CD4-positive, alpha-beta T cell treated with Interleukin-4 for 1 hour (primary cell): Measurements from ENCODE around the gene DNAH1.

Source experiments
- DNase-seq, 2 donors: peaks; one replicate each; pipeline ENCODE4 v3.0.0-alpha.2; 2020 to 2022

Gene DNAH1

GRCh38 chr3:52393959-52394670 is 78.0 kb downstream of the DNAH1 start:
- no peak for DNase-seq

GRCh38 chr3:52394751-52395502 is 78.8 kb downstream of the DNAH1 start:
- DNase-seq = no peak

- DNase-seq = no peak
These were observed 79.4 kb downstream of the DNAH1 start for GRCh38 chr3:52395503-52395865.

- no peak for DNase-seq
These were observed 80.1 kb downstream of the DNAH1 start for GRCh38 chr3:52396011-52396906.

GRCh38 chr3:52396907-52397591 is 80.9 kb downstream of the DNAH1 start:
- DNase-seq = no peak

GRCh38 chr3:52397676-52398399 is 81.7 kb downstream of the DNAH1 start:
- no peak for DNase-seq

GRCh38 chr3:52398670-52399081 is 82.6 kb downstream of the DNAH1 start:
- no peak for DNase-seq

DNA sequence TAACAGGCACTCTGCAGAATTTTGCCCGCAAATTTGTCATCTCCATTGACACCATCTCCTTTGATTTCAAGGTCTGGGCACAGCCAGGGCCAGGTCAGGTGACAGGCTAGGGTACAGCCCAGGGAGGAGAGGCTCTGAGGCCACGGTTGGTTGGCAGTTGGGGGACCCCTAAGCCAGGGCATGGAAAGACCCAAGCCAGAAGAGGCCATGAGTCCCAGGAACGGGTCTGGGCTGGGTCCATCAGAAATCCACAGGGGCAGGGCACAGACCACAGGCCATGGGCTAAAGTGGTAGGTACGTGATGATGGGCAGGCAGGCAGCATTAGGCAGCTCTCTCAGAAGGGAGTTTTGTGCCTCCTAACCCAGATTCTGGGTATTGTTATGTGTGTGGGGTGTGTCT is 83.0 kb downstream of the DNAH1 start:
- DNase-seq = no peak

DNA sequence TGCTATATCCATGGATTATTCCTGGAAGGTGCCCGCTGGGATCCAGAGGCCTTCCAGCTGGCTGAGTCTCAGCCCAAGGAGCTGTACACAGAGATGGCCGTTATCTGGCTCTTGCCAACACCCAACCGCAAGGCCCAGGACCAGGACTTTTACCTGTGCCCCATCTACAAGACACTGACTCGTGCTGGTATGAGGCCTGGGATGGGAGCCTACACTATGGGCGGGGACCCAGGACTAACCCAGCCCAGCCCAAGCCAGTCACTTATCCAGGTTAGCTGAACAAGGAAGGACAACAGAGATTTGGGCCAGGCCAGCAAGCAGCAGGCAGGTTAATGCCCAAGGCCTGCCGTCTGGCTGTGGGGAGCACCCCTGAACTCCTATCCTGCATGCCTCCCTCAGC is 83.5 kb downstream of the DNAH1 start:
- no peak for DNase-seq

DNA sequence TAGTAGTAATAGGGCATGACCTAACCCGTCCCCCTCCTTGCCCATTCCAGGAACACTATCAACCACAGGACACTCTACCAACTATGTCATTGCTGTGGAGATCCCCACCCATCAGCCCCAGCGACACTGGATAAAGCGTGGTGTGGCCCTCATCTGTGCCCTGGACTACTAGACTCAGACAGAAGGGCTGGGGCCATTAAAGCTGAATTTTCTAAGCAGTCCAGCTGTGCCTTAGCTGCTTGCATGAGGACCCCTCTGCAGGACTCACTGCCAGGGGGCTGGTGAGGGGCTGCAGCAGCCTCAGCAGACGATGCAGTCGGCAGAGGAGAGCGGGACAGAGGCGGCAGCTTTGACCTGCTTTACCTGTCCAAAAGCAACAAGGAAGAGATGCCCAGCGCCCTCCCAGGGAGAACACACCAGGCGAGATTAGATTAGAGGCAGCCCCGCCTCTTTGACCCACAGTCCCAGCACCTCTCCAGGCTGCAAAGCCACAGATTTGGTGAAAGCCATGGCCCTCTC is 84.2 kb downstream of the DNAH1 start:
- DNase-seq = no peak

DNA sequence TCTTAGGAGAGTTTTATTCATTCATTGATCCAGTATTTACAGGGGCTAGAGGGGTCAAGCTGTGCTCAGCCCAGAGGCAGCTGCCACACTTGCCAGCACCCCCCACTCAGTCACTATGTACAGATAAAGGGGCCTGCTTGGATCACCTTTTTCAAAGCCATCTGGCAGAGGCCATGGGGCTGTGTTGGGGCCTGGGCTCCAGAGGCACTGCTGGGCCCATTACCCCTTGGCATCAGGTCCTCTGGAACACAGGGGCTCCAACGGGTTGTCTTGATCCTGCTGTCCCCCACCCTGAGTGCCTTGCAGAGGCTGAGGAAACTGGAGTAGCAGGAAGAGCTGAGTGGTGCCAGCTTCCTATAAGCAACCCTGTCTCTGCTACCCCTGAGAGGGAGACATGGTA is 84.9 kb downstream of the DNAH1 start:
- DNase-seq = no peak

DNA sequence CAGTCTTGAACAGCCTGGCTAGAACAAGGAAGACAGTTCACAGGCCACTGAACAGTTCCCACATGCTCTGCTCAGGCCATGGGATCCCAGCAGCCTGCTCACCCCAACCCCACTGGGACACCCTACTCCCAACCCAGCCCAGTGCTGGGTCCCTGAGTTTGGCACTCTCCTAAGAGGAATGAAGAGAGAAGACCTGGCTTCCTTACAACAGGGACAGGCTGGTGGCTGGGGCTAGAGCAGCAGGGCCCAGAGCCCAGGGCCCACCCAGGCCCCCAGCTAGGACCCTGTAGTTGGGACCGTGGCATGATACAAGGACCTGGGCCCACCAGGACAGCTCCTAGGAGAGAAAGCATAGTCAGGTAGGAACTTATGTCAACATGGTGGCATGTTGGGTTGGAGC is 85.4 kb downstream of the DNAH1 start:
- no peak for DNase-seq

DNA sequence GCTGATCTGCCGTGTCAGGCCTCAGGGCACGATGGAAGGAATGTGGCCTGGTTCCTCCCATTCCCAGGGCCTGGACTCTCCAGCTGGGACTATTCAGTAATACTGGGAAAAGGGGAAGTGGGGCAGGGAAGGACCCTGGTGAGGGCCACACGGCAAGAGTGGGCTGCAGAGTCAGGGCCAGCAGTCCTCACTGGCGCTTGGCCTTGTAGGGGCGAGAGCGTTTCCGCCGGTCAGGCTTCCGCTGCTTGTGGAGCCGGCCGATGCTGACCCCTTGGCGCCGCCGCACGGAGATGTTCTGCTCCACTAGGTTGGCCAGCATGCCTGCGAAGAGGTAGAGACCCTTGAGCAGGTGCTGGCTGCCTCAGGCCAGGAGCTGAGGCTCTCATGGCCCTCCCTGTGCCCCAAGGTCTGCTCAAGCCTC is 86.0 kb downstream of the DNAH1 start:
- no peak for DNase-seq

DNA sequence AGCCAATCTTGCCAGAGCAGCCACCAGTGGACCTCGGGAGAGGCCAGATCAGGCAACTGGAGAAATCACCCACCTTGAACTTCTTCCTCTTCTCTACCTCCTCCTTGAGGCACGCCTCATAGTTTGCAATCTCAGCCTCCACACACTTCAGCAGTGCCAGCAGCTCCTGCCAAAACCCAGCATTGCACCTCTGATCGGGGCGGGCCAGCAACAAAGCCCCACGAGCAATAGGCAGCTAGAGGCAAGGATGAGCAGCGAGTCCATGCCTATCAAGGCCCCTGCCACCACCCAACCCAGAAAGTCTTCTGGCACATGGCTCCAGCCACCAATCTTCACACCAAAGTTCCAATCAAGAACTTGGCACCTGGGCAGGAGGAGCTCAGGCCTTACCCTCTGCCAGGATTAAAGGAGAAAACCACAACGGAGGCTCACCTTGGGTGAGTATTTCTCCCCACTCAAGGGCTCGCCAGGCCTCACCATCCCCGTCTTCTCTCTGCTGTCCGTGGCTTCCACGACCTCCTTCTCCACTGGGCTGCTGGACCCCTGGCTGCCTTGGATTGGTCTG is 86.7 kb downstream of the DNAH1 start:
- no peak for DNase-seq

DNA sequence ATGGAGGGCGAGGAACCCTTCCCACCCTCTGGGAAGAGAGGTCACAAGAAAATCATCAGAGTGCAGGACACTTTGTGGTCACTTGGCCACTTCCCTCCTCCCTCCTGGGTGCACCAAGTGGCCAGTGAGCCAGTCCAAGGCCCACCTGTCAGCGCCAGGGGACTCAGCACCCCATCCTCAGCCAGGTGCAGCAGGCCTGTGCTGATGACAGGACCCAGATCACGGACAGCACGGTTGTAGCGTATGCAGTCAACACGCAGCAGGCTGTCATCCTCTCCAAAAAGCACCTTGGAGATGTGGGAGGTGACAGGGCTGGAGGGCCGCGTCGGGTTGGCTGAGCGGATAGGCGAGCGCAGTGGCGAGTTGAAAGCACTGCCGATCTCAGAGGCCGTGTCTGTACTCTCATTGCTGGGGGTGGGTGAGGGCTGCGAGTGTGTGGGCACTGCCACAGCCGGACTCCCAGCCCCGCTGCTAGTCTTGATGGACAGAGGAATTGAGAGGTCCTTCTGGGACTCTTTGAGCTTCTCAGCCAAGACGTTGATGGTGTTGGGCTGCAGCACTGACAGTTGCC is 87.2 kb downstream of the DNAH1 start:
- DNase-seq = no peak

- no peak for DNase-seq
These were observed 87.8 kb downstream of the DNAH1 start for GRCh38 chr3:52403955-52404354.

- no peak for DNase-seq
These were observed 88.3 kb downstream of the DNAH1 start for GRCh38 chr3:52404391-52404790.

DNA sequence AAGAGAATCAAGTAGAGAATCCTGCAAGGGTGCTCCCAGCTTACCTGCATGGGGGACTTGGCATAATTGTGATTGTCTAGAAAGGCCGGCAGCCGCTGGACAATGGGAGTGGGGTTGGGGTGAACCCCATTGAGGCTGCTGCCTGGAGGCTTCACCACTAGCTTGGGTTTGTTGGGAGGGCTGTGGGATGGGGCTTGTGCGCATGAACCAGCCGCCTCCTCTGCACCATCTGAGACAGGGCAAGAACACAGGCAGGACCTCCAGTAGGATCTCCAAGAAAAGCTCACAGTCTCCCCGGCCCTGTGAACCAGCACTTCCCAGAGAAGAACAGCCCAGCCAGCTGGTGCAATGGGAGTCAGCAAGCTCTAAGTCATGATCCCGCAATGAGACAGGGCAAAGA is 88.9 kb downstream of the DNAH1 start:
- no peak for DNase-seq

GRCh38 chr3:52405601-52406110 is 89.5 kb downstream of the DNAH1 start:
- DNase-seq = no peak

- DNase-seq = no peak
These were observed 90.1 kb downstream of the DNAH1 start for GRCh38 chr3:52406231-52406661.
